ENCODE data around the gene CHRNB2. TPM values are rescaled to one million over a fixed set of nuclear protein-coding genes. Genes with fewer than 3 reads are reported as not detected.

Gene CHRNB2
- total and polyA plus RNA-seq, 8 donors = under 0.01 to 0.38 (median 0.25) TPM; not detected in 4

- Histone ChIP-seq H3K27me3 (no peaks in the 10 kb centered on the region), H3K4me3 (no peak overlapping the region), H3K27ac (no peak overlapping the region), H3K9me3 (no peaks in the 10 kb centered on the region), H3K36me3 (no peaks in the 10 kb centered on the region), H3K4me1 (peaks cover 9 to 35% (median 20%) of the 10 kb centered on the region in 4 donors)
- DNase-seq = no peak
- TF ChIP-seq, protein P1, sequence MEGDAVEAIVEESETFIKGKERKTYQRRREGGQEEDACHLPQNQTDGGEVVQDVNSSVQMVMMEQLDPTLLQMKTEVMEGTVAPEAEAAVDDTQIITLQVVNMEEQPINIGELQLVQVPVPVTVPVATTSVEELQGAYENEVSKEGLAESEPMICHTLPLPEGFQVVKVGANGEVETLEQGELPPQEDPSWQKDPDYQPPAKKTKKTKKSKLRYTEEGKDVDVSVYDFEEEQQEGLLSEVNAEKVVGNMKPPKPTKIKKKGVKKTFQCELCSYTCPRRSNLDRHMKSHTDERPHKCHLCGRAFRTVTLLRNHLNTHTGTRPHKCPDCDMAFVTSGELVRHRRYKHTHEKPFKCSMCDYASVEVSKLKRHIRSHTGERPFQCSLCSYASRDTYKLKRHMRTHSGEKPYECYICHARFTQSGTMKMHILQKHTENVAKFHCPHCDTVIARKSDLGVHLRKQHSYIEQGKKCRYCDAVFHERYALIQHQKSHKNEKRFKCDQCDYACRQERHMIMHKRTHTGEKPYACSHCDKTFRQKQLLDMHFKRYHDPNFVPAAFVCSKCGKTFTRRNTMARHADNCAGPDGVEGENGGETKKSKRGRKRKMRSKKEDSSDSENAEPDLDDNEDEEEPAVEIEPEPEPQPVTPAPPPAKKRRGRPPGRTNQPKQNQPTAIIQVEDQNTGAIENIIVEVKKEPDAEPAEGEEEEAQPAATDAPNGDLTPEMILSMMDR (IDR thresholded peaks at IDR 0.05) = no peak
- TF ChIP-seq POLR2A (IDR thresholded peaks at IDR 0.05) = no peak
- no peak for TF ChIP-seq POLR2AphosphoS5 (IDR thresholded peaks at IDR 0.05)
- no peak for TF ChIP-seq EP300 (IDR thresholded peaks at IDR 0.05)
- intact Hi-C loops (cut with DNase I; ENCODE audit: low total_unique reads) = no loop called here
- 62 to 68% (median 65%) methylated on average over 10 of the region's 10 CpGs for WGBS, 5 donors
Measured at GRCh38 chr1:154611150-154611862, 43.7 kb downstream of the CHRNB2 start.

DNA sequence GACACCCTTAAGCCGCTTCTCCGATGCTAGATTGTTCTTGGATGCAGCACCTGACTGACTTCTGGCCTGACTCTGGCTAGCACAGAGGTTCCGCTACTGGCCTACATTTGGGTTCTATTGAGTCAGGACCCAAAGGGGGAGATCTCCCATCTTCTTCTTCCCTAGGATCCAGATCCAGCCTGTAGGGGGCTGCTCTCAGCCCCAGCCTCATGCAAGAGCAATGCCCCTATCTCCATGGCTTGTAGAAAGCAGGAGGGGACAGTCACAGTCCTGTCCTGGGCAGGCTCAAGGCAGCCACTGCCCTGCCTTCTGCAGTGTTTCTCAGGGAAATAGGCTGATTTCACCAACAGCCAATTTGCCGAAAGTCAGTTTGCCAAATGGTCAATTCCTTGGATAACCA lies 46.7 kb downstream of the CHRNB2 start:
- Histone ChIP-seq H3K9me3 (no peaks in the 10 kb centered on the region), H3K27me3 (no peaks in the 10 kb centered on the region), H3K36me3 (peaks cover 0 to 10% (median 0%) of the 10 kb centered on the region in 4 donors), H3K4me1 (peaks cover 0 to 28% (median 9%) of the 10 kb centered on the region in 4 donors), H3K4me3 (no peak overlapping the region), H3K27ac (no peak overlapping the region)
- intact Hi-C loops (cut with DNase I; ENCODE audit: low total_unique reads) = no loop called here
- WGBS, 5 donors = 96 to 99% (median 98%) methylated on average over 4 of the region's 4 CpGs
- DNase-seq = no peak
- TF ChIP-seq POLR2A (IDR thresholded peaks at IDR 0.05) = no peak
- no peak for TF ChIP-seq POLR2AphosphoS5 (IDR thresholded peaks at IDR 0.05)
- TF ChIP-seq, protein P1 (IDR thresholded peaks at IDR 0.05) = no peak
- TF ChIP-seq EP300 (IDR thresholded peaks at IDR 0.05) = no peak

DNA sequence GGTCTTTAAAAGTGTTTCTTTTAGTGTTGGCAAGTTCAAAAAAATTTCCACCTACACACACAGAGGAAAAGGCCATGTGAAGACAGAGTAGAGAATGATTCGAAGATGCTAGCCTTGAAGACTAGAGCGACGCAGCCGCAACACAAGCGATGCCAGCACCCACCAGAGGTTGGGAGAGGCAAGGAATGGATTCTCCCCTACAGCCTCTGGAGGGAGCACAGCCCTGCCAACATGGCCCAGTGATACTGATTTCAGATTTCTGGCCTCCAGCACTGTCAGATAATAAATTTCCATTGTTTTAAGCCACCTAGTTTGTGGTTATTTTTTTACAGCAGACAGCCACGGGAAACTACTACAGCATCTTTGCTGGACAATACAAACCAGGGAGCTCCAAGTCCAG lies 47.3 kb downstream of the CHRNB2 start:
- no peak for DNase-seq
- Histone ChIP-seq H3K27me3 (no peaks in the 10 kb centered on the region), H3K4me1 (peaks cover 0 to 21% (median 5%) of the 10 kb centered on the region in 4 donors), H3K36me3 (peaks cover 0 to 10% (median 0%) of the 10 kb centered on the region in 4 donors), H3K4me3 (no peak overlapping the region), H3K27ac (no peak overlapping the region), H3K9me3 (no peaks in the 10 kb centered on the region)
- TF ChIP-seq, protein P1 (IDR thresholded peaks at IDR 0.05) = no peak
- TF ChIP-seq POLR2AphosphoS5 (IDR thresholded peaks at IDR 0.05) = no peak
- TF ChIP-seq POLR2A (IDR thresholded peaks at IDR 0.05) = no peak
- no peak for TF ChIP-seq EP300 (IDR thresholded peaks at IDR 0.05)
- WGBS, 5 donors = 86 to 90% (median 88%) methylated on average over 6 of the region's 6 CpGs
- intact Hi-C loops (cut with DNase I; ENCODE audit: low total_unique reads) = no loop called here

DNA sequence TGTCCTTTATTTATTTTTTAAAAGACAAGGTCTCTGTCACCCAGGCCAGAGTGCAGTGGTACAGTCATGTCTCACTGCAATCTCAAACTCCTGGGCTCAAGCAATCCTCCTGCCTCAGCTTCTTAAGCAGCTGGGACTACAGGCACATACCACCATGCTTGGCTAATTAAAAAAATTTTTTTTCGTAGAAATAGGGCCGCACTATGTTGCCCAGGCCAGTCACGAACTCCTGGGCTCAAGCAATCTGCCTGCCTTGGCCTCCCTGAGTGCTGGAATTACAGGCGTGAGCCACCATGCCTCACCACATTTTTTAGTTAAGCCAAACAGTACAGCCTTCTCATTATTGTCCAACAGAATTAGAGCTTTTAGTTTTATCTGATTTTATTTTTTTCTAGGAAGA lies 47.8 kb downstream of the CHRNB2 start:
- no peaks in the 10 kb centered on the region for H3K9me3 ChIP-seq
- no peak overlapping the region for H3K27ac ChIP-seq
- H3K4me1 ChIP-seq = peaks cover 0 to 21% (median 5%) of the 10 kb centered on the region in 4 donors
- intact Hi-C loops (cut with DNase I; ENCODE audit: low total_unique reads) = no loop called here
- TF ChIP-seq POLR2A (IDR thresholded peaks at IDR 0.05) = no peak
- TF ChIP-seq EP300 (IDR thresholded peaks at IDR 0.05) = no peak
- TF ChIP-seq, protein P1 (IDR thresholded peaks at IDR 0.05) = no peak
- no peak for TF ChIP-seq POLR2AphosphoS5 (IDR thresholded peaks at IDR 0.05)
- no peaks in the 10 kb centered on the region for H3K27me3 ChIP-seq
- H3K36me3 ChIP-seq = peaks cover 0 to 10% (median 0%) of the 10 kb centered on the region in 4 donors
- DNase-seq = no peak
- H3K4me3 ChIP-seq = no peak overlapping the region
- WGBS, 5 donors = 92 to 98% (median 96%) methylated on average over 4 of the region's 4 CpGs

Measured in stomach (tissue), 9 donors.